GM03348 (cell line): Measurements from ENCODE around the gene CFAP70.

Source experiments
- DNase-seq: peaks from one replicate; pipeline ENCODE4 v3.0.0; 2012; ENCODE audit warnings: low spot score

Gene CFAP70

GRCh38 chr10:73252445-73253224 lies 106.0 kb downstream of the CFAP70 start, which contains the start of gene MRPS16:
Gene MRPS16 (minus strand): TSS chr10:73252644. CDS start chr10:73252482, 162 bp downstream.
- peak; percentile 94 for DNase-seq

GRCh38 chr10:73251683-73252444 lies 106.8 kb downstream of the CFAP70 start:
- peak; percentile 81 for DNase-seq

- no peak for DNase-seq
These were observed 110.4 kb downstream of the CFAP70 start for GRCh38 chr10:73248259-73248724.

GRCh38 chr10:73247509-73248258 lies 111.0 kb downstream of the CFAP70 start:
- DNase-seq = no peak

- DNase-seq = peak; percentile 96
These were observed 111.8 kb downstream of the CFAP70 start, which contains the start of gene DNAJC9 for GRCh38 chr10:73246646-73247508. Gene DNAJC9 (minus strand): TSS chr10:73247255. CDS start chr10:73247189, 66 bp downstream.

- DNase-seq = no peak
These were observed 112.4 kb downstream of the CFAP70 start for GRCh38 chr10:73246322-73246645.

GRCh38 chr10:73244866-73245477 lies 113.7 kb downstream of the CFAP70 start:
- no peak for DNase-seq

- DNase-seq = no peak
These were observed 118.8 kb downstream of the CFAP70 start for GRCh38 chr10:73239908-73240307.

GRCh38 chr10:73238990-73239566 lies 119.6 kb downstream of the CFAP70 start:
- no peak for DNase-seq

GRCh38 chr10:73234695-73235094 lies 124.0 kb downstream of the CFAP70 start:
- DNase-seq = no peak

- no peak for DNase-seq
These were observed 124.8 kb downstream of the CFAP70 start for GRCh38 chr10:73233883-73234282.

GRCh38 chr10:73232887-73233286 lies 125.8 kb downstream of the CFAP70 start:
- DNase-seq = no peak

GRCh38 chr10:73229567-73229966 lies 129.1 kb downstream of the CFAP70 start:
- no peak for DNase-seq

- no peak for DNase-seq
These were observed 130.4 kb downstream of the CFAP70 start for GRCh38 chr10:73228247-73228646.

GRCh38 chr10:73226663-73227062 lies 132.0 kb downstream of the CFAP70 start:
- DNase-seq = no peak

- no peak for DNase-seq
These were observed 133.1 kb downstream of the CFAP70 start for GRCh38 chr10:73225518-73225917.

GRCh38 chr10:73220989-73221388 lies 137.7 kb downstream of the CFAP70 start:
- no peak for DNase-seq

GRCh38 chr10:73219384-73219783 lies 139.3 kb downstream of the CFAP70 start:
- no peak for DNase-seq

GRCh38 chr10:73218431-73219191 lies 140.1 kb downstream of the CFAP70 start:
- no peak for DNase-seq

GRCh38 chr10:73217628-73218027 lies 141.0 kb downstream of the CFAP70 start:
- DNase-seq = no peak
